ENCODE data around the gene ANK3.
A peak's percentile ranks its signal among the peaks of the same experiment; 100 is the strongest.
"Not testable (repeated sequence)": the region's sequence is repeated elsewhere in the genome, so short reads cannot be mapped to it uniquely, and the experiment has no call there.

Gene ANK3

GRCh38 chr10:60041489-60042133, 348.1 kb downstream of the ANK3 start:
- DNase-seq, result no peak
- TF ChIP-seq, protein P1, sequence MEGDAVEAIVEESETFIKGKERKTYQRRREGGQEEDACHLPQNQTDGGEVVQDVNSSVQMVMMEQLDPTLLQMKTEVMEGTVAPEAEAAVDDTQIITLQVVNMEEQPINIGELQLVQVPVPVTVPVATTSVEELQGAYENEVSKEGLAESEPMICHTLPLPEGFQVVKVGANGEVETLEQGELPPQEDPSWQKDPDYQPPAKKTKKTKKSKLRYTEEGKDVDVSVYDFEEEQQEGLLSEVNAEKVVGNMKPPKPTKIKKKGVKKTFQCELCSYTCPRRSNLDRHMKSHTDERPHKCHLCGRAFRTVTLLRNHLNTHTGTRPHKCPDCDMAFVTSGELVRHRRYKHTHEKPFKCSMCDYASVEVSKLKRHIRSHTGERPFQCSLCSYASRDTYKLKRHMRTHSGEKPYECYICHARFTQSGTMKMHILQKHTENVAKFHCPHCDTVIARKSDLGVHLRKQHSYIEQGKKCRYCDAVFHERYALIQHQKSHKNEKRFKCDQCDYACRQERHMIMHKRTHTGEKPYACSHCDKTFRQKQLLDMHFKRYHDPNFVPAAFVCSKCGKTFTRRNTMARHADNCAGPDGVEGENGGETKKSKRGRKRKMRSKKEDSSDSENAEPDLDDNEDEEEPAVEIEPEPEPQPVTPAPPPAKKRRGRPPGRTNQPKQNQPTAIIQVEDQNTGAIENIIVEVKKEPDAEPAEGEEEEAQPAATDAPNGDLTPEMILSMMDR (IDR thresholded peaks at IDR 0.05; ENCODE audit: low read depth, low read length), result no peak
- H3K27me3 ChIP-seq (ENCODE audit: insufficient read depth, low read depth, severe bottlenecking), result no peaks in the 10 kb centered on the region
- H3K4me3 ChIP-seq (ENCODE audit: low read depth, low read length), result no peak overlapping the region
- H3K9me3 ChIP-seq (ENCODE audit: severe bottlenecking), result no peaks in the 10 kb centered on the region
- H3K36me3 ChIP-seq, result no peaks in the 10 kb centered on the region
- no peak overlapping the region for H3K27ac ChIP-seq

DNA sequence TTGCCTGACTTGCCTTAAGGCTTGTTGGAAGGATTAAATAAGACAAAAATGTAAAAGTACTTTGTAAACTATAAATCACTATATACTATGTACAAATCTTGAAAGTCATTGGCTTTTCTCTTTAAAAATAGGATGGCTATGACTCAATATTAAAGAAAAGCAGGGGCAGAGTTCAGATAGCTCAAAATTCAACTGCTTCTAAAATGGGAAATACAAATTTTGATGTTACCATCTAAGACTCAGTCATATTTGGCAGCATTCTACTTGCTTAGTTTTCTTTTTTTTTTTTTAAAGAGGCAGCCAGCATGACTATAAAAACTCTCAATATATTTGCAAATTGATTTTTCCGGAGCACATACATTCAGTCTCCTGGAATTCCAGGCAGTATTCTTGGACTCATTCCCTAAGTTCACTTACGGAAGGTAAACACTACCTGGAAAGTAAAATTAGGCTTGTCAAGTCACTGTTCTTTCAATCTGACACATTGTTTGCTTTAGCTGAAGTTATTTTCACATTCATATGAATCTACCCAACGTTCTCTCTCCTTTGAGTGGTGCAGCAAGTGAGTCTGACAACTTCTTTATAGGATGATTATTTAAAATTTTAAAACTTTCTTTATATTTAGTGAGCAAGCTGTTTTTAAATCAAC, 349.5 kb downstream of the ANK3 start:
- no peak overlapping the region for H3K4me3 ChIP-seq (ENCODE audit: low read depth, low read length)
- H3K9me3 ChIP-seq (ENCODE audit: severe bottlenecking), result no peaks in the 10 kb centered on the region
- TF ChIP-seq, protein P1 (IDR thresholded peaks at IDR 0.05; ENCODE audit: low read depth, low read length), result no peak
- H3K27ac ChIP-seq, result no peak overlapping the region
- no peaks in the 10 kb centered on the region for H3K36me3 ChIP-seq
- H3K27me3 ChIP-seq (ENCODE audit: insufficient read depth, low read depth, severe bottlenecking), result no peaks in the 10 kb centered on the region
- no peak for DNase-seq

DNA sequence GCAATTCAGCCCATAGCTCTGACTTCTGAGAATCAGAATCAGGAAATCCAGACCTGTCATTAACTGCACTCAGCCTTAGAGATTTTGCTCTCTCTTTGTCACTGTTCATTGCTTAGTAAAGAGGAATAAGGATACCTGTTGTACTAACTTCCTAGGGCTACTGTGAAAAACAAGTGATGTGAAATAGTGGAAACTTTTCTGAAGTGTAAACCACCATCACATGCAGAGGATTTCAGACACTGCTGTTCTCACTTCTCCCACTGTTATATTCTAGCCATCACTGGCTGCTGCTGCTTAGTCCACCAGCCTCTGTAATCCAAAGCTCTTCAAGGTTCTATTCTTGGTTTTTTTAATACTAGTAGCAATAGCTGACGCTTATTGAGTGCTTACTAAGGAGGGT, 353.7 kb downstream of the ANK3 start:
- H3K36me3 ChIP-seq, result no peaks in the 10 kb centered on the region
- no peak overlapping the region for H3K4me3 ChIP-seq (ENCODE audit: low read depth, low read length)
- TF ChIP-seq, protein P1 (IDR thresholded peaks at IDR 0.05; ENCODE audit: low read depth, low read length), result no peak

DNA sequence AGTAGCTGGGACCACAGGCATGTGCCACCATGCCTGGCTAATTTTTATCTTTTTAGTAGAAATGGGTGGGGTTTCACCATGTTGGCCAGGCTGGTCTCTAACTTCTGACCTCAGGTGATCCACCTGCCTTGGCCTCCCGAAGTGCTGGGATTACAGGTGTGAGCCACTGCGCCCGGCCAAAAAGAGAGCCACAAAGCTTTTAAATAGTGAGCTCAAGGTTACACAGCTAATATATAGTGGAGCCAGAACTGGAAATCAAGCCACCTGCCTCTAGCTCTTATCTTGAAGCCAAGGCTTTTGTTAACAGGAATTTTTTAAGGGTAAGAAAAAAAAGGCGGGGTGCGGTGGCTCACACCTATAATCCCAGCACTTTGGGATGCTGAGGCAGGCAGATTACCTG, 354.3 kb downstream of the ANK3 start:
- DNase-seq; H3K27me3 ChIP-seq (ENCODE audit: insufficient read depth, low read depth, severe bottlenecking); H3K4me3 ChIP-seq (ENCODE audit: low read depth, low read length); H3K27ac ChIP-seq; H3K9me3 ChIP-seq (ENCODE audit: severe bottlenecking); H3K36me3 ChIP-seq: not testable (repeated sequence)

More for the DNA sequence above, 353.7 kb downstream of the ANK3 start:
- Histone ChIP-seq H3K27ac (no peak overlapping the region), H3K9me3 (ENCODE audit: severe bottlenecking) (no peaks in the 10 kb centered on the region), H3K27me3 (ENCODE audit: insufficient read depth, low read depth, severe bottlenecking) (no peaks in the 10 kb centered on the region)
- no peak for DNase-seq

- peak; percentile 53 for DNase-seq
- no peak overlapping the region for H3K4me3 ChIP-seq (ENCODE audit: low read depth, low read length)
- TF ChIP-seq, protein P1 (IDR thresholded peaks at IDR 0.05; ENCODE audit: low read depth, low read length), result peak; percentile 51
Measured at GRCh38 chr10:60032723-60033122, 357.0 kb downstream of the ANK3 start.

DNA sequence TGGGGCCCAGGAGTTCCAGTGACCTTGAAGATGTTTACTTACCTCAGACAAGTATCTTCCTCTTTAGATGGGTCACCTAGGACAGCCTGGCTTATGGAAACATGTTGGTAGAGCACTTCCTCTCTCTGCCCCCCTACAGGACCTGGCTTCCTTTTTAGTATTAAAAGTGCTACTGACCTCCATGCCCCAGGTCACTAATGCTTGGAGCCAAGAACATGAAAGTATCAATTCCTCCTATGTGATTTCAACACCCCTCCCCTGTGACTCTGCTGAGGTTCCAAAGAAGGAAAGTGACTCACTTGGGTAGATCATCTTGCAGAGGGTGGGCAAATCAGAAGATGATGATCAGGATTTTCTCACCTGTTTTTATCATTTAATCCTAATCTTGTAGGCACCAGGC, 358.0 kb downstream of the ANK3 start:
- no peak overlapping the region for H3K4me3 ChIP-seq (ENCODE audit: low read depth, low read length)
- TF ChIP-seq, protein P1 (IDR thresholded peaks at IDR 0.05; ENCODE audit: low read depth, low read length), result no peak
- no peaks in the 10 kb centered on the region for H3K27me3 ChIP-seq (ENCODE audit: insufficient read depth, low read depth, severe bottlenecking)
- no peak overlapping the region for H3K27ac ChIP-seq
- H3K9me3 ChIP-seq (ENCODE audit: severe bottlenecking), result no peaks in the 10 kb centered on the region
- no peak for DNase-seq
- no peaks in the 10 kb centered on the region for H3K36me3 ChIP-seq

More at GRCh38 chr10:60032723-60033122, 357.0 kb downstream of the ANK3 start:
- Histone ChIP-seq H3K9me3 (ENCODE audit: severe bottlenecking) (no peaks in the 10 kb centered on the region), H3K27me3 (ENCODE audit: insufficient read depth, low read depth, severe bottlenecking) (no peaks in the 10 kb centered on the region), H3K27ac (no peak overlapping the region), H3K36me3 (no peaks in the 10 kb centered on the region)

Measured in WERI-Rb-1 (cell line).